ELR (cell line): ENCODE measurements around the gene ARFRP1.
"Not testable (repeated sequence)": the region's sequence is repeated elsewhere in the genome, so short reads cannot be mapped to it uniquely, and the experiment has no call there.

Source experiments
- DNase-seq: peaks from one replicate; pipeline ENCODE4 v3.0.0-alpha.2; 2015; ENCODE audit warnings: low read depth

The ARFRP1 gene

DNA sequence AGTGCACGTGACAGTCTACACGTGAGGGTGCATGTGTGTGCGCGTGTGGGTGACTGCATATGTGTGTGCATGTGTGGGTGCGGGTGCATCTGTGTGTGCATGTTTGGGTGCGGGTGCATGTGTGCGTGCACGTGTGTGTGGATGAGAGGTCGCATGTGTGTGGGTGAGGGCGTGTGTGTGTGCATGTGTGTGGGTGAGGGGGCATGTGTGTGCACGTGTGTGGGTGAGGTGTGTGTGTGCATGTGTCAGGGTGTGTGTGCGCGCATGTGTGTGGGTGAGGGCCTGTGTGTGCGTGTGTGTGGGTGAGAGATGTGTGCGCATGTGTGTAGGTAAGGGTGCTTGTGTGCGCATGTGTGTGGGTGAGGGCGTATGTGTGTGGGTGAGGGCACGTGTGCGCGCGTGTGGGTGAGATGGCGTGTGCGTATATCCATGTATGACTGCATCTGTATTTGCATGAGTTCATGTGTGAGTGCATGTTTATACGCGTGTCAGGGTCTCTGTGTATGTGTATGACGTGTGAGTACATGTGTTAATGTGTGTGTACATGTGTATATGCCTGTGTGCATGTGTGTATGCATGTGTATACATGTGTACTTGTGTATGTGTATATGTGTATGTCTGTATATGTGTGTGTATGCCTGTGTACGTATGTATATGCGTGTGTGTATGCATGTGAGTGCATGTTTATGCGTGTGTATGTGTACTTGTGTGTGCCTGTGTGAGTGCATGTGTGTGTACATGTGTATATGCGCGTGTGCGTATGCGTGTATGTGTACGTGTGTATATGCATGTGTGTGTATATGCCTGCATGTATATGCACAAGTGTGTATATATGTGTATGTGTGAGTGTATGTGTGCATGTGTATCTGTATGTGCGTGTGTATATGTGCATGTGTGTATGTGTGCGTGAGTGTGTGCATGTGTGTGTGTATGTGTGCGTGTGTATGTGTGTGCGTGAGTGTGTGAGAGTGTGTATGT, 24.6 kb upstream of the ARFRP1 start:
- no peak for DNase-seq

DNA sequence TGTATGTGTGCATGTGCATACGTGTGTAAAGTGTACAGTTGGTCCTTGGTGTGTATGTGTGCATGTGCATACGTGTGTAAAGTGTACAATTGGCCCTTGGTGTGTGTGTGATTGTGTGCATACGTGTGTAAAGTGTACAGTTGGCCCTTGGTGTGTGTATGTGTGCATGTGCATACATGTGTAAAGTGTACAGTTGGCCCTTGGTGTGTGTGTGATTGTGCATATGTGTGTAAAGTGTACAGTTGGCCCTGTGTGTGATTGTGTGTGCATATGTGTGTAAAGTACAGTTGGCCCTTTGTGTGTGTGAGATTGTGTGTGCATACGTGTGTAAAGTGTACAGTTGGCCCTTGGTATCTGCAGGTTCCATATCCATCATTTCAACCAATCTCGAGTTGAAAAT, 23.6 kb upstream of the ARFRP1 start:
- DNase-seq, result no peak

DNA sequence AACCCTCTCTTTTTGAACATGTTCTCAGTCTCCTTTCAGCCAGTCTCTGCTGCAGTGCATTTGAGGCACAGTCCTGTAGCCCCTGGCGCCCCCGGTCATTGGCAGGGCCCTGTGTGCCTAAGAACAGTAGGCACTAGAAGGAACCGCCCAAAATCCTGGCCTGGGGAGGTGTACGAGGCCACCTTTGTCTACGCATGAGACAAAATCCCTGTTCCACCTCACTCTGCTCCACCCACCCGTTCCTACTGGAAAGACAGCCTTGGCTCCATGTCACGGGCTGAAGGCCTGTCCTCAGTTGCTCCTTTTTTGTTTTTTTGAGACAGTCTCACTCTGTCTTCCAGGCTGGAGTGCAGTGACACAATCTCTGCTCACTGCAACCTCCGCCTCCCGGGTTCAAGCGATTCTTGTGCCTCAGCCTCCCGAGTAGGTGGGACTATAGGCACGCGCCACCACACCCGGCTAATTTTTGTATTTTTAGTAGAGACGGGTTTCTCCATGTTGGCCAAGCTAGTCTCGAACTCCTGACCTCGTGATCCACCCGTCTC, 22.5 kb upstream of the ARFRP1 start:
- DNase-seq, result not testable (repeated sequence)

DNA sequence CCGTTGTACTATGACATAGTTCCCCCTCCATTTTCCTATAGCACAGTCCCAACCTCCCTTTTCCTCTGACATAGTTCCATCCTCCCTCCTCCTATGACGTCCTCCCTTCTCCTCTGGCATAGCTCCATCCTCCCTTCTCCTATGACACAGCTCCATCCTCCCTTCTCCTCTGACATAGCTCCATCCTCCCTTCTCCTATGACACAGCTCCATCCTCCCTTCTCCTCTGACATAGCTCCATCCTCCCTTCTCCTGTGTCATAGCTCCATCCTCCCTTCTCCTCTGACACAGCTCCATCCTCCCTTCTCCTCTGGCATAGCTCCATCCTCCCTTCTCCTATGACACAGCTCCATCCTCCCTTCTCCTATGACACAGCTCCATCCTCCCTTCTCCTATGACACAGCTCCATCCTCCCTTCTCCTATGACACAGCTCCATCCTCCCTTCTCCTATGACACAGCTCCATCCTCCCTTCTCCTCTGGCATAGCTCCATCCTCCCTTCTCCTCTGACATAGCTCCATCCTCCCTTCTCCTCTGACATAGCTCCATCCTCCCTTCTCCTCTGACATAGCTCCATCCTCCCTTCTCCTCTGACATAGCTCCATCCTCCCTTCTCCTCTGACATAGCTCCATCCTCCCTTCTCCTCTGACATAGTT, 15.3 kb upstream of the ARFRP1 start:
- DNase-seq, result not testable (repeated sequence)

DNA sequence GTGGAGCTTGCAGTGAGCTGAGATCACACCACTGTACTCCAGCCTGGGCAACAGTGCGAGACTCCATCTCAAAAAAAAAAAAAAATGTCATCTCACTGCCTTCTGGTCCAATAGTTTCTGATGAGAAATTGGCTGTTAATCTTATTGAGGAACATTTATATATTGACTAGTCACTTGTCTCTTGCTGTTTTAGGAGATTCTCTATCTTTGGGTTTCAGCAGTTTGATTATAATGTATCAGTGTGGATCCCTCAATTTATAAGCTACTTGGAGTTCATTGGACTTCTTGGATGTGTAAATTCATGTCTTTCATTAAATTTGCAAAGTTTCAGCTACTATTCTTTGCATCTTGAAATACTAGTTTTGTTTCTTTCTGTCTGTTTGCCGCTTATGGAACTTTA, 11.2 kb upstream of the ARFRP1 start:
- DNase-seq, result no peak

DNA sequence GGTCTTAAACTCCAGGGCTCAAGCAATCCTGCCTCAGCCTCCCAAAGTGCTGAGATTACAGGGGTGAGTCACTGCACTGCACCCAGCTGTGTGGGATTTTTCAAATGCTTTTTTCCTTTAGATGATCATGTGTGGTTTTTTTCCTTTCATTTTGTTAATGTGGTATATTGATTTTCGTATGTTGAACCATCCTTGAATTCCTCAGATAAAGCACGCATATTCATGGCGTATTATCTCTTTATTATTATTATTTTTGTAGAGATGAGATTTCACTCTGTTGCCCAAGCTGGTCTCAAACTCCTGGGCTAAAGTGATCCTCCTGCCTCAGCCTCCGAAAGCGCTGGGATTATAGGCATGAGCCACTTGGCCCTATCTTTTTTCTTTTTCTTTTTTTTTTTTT, 7.1 kb upstream of the ARFRP1 start:
- no peak for DNase-seq

DNA sequence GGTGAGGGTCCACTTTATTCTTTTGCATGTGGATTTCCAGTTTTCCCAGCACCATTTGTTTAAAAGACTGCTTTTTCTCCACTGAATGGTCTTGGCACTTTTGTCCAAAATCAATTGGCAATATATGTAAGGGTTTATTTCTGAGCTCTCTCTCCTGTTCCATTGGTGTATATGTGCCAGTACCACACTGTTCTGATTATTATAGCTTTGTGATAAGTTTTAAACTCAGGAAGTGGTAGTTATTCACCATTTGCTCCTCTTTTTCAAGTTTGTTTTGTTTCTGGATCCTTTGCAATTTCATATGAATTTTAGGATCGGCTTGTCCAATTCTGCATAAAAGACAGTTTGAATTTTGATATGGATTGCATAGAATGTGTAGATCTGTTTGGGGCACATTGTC, 4.4 kb upstream of the ARFRP1 start:
- no peak for DNase-seq

DNA sequence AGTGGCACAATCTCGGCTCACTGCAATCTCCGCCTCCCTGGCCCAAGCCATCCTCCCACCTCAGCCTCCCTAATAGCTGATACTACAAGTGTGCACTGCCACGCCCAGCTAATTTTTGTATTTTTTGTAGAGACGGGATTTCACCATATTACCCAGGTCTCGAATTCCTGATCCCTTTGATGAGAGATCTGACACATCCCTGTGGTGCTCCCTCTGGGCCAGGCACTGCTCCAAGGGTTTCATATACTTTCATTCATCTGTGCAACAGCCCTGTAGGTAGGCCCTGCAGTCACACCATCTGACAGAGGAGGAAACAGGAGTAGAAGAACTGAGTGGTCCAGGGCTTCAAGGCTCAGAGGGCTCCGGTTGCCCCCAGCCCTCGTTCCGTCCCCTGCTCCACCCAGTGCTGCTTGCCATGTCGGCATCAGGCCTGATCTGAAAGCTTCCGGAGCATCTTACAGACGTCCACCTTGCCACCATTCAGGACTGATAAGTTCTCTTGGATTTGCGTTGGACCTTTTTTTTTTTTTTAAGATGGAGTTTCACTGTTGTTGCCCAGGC, 3.4 kb upstream of the ARFRP1 start:
- DNase-seq, result no peak

DNA sequence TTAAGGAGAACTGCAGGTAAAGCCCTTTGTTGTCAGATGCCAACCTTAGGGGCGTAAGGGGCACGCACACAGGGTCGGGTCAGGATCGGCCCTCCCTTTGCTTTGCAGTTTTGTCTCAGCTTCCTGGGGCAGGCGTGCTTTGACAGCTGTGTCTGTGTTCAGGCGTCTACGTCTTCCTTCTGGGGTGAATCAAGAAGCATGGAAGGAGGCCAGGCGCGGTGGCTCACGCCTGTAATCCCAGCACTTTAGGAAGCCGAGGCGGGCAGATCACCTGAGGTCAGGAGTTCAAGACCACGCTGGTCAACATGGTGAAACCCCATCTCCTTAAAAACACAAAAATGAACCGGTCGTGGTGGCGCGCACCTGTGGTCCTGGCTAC, 1.4 kb upstream of the ARFRP1 start:
- DNase-seq, result no peak

DNA sequence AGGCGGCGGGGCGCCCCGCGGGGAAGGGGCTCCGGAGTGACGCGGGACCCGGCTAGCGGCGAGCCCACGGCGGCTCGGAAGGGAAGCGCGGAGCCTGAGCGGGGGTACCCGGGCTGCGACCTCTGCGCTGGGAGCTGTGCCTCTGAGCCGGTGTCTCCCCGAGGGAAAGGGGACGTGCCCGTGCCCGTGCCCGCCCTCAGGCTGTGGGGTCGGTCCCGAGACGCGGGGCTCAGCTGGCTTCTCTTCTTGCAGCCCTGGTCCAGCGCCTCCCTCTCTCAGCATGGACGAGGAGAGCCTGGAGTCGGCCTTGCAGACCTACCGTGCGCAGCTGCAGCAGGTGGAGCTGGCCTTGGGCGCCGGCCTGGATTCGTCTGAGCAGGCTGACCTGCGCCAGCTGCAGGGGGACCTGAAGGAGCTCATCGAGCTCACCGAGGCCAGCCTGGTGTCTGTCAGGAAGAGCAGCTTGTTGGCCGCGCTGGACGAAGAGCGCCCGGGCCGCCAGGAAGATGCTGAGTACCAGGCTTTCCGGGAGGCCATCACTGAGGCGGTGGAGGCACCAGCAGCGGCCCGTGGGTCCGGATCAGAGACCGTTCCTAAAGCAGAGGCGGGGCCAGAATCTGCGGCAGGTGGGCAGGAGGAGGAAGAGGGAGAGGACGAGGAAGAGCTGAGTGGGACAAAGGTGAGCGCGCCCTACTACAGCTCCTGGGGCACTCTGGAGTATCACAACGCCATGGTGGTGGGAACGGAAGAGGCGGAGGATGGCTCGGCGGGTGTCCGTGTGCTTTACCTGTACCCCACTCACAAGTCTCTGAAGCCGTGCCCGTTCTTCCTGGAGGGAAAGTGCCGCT, 749 bp upstream of the ARFRP1 start:
- peak; percentile 28 for DNase-seq

DNA sequence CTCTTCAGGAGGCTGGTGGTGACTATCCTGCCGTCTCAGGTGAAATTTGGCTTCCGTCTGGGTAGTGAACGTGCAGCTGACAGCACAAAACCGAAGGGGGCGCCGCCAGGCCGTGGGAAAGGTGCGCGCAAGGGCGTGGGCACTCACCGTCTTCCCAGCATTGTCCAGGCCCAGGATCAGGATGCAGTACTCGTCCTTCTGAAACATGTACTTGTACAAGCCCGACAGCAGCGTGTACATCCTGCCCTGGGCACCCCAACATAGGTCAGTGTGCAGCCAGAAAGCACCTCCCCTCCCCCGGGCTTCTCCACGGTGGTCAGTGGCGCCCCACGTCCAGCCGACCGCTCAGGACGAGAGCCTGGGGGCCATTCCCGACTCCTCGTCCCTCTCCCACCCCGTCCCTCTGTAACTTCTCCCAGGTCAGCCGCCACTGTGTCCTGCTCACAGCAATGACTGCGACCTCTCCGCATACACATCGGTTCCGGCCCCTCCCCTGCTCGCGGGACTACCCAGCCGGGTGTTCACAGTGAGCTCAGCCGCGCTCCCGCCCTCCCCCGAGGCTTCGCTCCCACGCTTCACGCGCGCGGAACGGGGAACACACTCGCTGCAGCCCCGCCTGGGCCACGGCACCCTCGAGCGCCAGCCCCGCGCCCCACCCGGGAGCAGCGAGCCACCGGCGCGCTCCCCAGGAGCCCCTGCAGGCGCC, 771 bp downstream of the ARFRP1 start:
- peak; percentile 71 for DNase-seq

DNA sequence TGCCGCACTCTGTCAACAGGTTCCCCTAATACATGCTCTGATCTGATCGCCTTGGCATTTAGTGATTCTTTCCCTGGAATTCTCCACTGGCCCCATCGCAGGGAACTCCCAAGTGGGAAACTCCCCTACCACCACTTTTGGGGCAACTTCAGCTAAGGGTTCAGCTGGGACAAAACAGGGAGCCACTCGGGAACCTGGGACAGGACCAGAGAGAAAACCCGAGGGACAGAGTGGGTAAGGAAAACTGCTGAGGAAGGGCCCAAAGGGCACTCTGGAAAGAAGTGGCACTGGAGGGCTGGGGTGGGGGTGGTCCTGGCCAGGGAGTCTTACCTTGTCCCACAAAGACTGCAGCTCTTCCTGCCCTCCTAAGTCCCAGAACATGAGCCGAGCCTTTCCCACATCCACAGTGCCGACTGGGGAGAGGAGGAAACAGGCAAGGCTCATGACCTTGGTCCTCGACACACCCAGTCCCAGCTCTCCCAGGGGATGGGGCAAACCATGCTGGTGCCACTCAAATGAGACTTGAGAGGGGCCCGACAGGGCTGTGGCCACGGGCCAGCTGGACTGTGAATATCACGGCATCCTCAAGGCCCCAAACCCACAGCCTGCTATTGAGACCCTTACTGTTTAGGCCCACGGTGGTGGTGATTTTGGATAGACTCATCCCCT, 1.6 kb downstream of the ARFRP1 start:
- no peak for DNase-seq

DNA sequence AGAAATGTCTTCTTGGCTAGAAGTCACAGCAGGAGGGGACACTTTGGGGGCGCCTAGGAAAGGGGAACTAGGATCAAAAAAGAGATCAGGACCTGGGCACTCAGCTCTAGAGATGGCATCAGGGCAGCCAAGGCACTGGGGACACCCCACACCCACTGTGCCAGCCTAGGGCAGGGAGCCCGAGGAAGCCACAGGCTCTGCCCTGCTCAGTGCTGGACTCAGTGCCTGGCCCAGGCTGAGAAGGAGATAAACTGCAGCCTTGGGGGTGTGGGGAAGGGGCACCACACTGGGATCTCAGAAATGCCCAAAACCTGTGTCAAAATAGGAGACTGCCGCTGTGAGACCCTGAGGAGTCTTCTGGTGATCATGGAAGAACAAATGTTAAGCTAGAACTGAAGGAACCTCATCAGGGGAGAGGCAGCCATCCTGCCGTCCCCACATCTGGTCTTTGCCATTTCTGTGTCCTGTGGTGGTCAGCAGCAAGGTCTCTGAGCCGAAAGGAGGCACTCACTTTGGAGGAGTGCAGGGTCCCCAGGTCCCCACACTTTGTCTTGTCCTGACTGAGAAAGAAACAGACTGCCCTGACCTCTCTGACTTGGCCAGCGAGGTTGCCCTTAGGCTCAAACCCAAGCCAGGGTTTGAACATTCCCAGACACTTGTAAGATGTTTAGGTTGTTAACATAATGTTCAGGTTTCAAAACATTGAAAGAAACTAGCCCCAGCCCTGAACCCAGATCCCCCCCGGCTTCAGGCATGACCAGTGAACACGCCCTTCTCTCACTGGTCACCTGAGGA, 2.3 kb downstream of the ARFRP1 start:
- no peak for DNase-seq

DNA sequence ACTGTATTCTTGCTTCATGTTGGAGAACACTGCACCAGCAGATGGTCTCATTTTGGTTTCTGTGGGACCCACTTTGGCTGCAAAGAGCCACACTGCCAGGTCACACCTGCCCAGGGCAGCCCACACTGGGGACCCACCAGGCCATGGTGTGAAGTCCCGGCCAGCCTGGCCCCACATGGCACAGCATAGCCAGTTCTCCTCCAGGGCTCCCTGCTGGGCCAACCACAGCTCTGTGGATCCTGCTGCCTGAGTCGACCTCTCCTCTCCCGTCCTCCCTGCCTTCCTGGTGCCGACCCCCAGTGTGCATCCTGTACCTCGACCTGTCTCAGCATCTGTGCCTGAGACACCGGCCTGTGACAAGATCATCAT, 3.0 kb downstream of the ARFRP1 start:
- no peak for DNase-seq

DNA sequence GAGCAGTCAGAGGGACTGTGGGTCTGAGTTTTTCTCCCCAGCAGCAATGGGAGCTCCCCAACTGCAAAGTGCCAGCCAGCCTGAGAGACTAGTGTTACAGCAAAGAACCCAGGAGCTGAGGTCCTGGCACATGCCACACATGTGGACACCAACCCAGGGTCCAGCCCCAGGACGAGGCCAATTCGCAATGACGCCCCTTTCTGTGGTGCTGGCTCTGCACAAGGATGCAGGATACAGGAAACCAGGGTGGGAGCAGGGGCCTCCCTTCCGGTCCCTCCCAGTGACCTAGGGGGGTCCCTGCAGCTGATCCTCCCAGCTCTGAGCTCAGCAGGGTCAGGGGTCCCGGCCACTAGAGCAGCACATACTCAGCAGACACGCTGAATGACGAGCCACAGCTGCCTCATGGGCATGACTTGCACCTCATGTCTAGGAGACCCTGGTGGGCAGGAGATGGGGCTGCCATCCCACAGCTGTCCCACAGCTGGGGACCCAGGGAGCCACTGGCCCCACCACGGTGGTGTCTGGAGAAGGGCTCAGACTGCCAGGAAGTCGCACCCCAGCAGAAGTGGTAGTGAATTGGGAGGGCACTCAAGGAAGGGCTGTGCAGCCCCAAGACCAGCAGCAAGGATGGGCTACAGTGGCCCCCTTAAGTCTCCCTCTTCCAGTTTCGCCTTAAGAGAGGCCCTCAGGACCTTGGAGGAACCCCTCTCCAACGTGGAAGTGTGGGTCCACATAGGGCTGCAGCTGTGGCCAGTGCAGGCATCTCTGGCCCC, 3.6 kb downstream of the ARFRP1 start:
- DNase-seq, result no peak

DNA sequence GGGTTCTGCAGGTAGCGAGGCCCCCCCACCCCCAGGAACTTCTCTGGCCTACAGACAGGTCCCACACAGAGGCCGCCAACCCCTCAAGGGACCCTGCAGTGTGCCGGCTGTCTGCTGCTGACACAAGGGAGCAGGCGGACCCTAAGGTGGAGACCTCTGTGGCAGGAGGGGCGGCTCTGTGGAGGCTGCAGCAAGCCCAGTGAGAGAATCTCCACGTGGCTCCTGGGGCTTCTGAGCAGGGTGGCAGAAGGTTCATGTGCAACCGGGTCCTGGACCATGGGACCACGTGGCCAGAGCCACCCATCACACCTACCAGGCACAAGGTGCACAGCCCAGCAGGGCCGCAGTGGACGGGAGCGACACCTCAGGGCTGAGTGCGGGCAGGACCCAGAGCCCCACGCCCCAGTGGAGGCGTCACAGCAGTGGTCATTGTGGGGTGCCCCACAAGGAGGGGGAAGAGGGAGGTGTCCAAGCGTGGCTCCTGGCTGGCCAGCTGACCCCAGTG, 4.3 kb downstream of the ARFRP1 start:
- DNase-seq, result no peak

DNA sequence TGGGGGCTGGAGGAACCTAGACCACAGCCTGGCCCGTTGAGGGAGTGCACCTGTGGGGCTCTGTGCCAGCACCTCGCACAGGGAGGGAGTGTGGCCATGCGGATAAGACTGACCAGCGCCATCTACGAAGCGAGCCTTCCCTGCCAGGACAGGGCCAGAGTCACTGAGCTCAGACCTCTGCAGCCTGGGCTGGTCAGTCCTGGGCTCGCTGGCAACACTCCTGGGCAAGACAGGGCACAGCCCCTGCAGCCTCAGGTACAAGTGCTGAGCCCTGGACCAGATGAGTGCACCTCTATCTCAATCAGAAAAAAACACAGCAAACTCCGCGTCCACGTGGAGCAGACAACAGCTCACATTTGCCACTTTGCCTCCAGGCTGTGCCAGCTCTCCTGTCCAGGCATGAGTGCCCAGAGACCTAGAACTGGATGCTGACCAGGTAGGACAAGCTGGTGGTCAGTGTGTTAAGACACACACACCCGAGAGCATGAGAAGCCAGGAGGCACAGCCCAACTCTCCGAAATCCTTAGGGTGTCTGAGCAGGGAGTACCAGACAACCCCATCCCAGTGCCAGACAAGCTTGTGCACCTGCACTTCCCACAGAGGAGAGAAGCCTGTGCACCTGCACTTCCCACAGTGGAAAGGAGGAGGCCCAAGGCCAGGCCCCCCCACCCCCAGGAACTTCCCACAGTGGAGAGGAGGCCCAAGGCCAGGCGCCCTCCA, 4.9 kb downstream of the ARFRP1 start:
- no peak for DNase-seq

DNA sequence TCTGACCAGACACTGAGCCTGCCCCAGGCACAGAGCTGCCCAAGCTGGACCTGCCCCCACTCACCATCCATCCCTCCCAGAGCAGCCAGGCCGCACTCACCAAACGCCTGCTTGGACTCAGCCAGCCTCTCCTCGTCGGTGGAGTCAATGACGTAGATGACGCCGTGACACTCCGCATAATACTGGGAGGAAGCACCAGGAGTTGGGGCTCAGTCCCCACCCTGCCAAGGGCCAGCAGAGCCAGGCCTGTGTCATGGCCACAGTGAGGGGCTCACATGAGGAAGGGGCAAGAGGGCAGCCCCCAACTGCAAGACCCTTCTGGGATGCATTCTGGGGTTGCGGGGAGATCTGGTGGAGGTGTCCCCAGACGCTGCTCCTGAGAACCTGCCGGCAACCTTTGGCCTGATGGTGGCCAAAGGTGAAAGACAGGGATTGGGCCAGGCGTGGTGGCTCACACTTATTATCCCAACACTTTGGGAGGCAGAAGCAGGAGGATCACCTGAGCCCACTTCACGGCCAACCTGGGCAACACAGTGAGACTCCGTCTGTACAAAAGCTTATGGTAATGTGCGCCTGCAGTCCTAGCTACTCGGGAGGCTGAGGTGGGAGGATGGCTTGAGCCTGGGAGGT, 5.6 kb downstream of the ARFRP1 start:
- DNase-seq, result no peak
